MM.1S (cell line): ENCODE measurements around the gene RPRD2.

Experiments used
- DNase-seq: peaks from one replicate; pipeline ENCODE4 v3.0.0-alpha.2; 2015
- H2AFZ ChIP-seq: fragments of 300-600 bp; sonication (generic); 2 replicates; pipeline ENCODE4 v1.6.0; 2016; ENCODE audit warnings: antibody characterized with exemption, low read length
- H3F3A ChIP-seq: fragments of 300-600 bp; sonication (generic); 2 replicates; pipeline ENCODE4 v1.6.1; 2016; ENCODE audit warnings: mild to moderate bottlenecking, antibody characterized with exemption, low read length, moderate library complexity, mixed read lengths; ENCODE audit not compliant: insufficient read depth
- H3K27ac ChIP-seq: fragments of 300-600 bp; sonication (generic); 2 replicates; pipeline ENCODE4 v1.5.1; 2016; ENCODE audit warnings: mild to moderate bottlenecking, low read length
- H3K27me3 ChIP-seq: fragments of 300-600 bp; sonication (generic); replicated peaks from 2 replicates; pipeline ENCODE4 v1.6.0; 2016; ENCODE audit warnings: low read length; ENCODE audit not compliant: insufficient read depth
- H3K36me3 ChIP-seq: fragments of 300-600 bp; sonication (generic); replicated peaks from 2 replicates; pipeline ENCODE4 v1.6.1; 2016; ENCODE audit warnings: mild to moderate bottlenecking, low read length, mixed read lengths; ENCODE audit not compliant: insufficient read depth
- H3K4me1 ChIP-seq: fragments of 300-600 bp; sonication (generic); 2 replicates; pipeline ENCODE4 v1.6.1; 2016; ENCODE audit warnings: low read length, mixed read lengths
- H3K4me2 ChIP-seq: fragments of 300-600 bp; sonication (generic); 2 replicates; pipeline ENCODE4 v1.6.0; 2016; ENCODE audit warnings: low read depth, low read length
- H3K4me3 ChIP-seq: fragments of 300-600 bp; sonication (generic); 2 replicates; pipeline ENCODE4 v1.5.1; 2016; ENCODE audit warnings: low read length, mixed read lengths
- H3K79me2 ChIP-seq: fragments of 300-600 bp; sonication (generic); 2 replicates; pipeline ENCODE4 v1.6.1; 2016; ENCODE audit warnings: mixed run types, low read length, mixed read lengths
- H3K9ac ChIP-seq: fragments of 300-600 bp; sonication (generic); 2 replicates; pipeline ENCODE4 v1.6.1; 2016; ENCODE audit warnings: low read length, mixed read lengths
- H3K9me2 ChIP-seq: fragments of 300-600 bp; sonication (generic); replicated peaks from 2 replicates; pipeline ENCODE4 v1.6.1; 2016; ENCODE audit warnings: mild to moderate bottlenecking, low read length, mixed read lengths; ENCODE audit not compliant: insufficient read depth
- H3K9me3 ChIP-seq: fragments of 300-600 bp; sonication (generic); replicated peaks from 2 replicates; pipeline ENCODE4 v1.6.1; 2016; ENCODE audit warnings: mild to moderate bottlenecking, low read length, mixed read lengths; ENCODE audit not compliant: insufficient read depth
- H4K20me1 ChIP-seq: fragments of 300-600 bp; sonication (generic); 2 replicates; pipeline ENCODE4 v1.6.1; 2016; ENCODE audit warnings: mild to moderate bottlenecking, low read length, moderate library complexity, mixed read lengths; ENCODE audit not compliant: insufficient read depth
- CTCF ChIP-seq: fragments of 300-600 bp; sonication (generic); IDR thresholded peaks from 2 replicates; pipeline ENCODE4 v1.5.1; 2016; ENCODE audit warnings: antibody characterized with exemption, low read length, mixed read lengths
- EZH2 ChIP-seq: fragments of 300-600 bp; sonication (generic); optimal IDR thresholded peaks from 2 replicates; pipeline ENCODE3; 2017; ENCODE audit warnings: low read depth, mild to moderate bottlenecking, antibody characterized with exemption, low read length, mixed read lengths
- EZH2phosphoT487 ChIP-seq: fragments of 300-600 bp; sonication (generic); IDR thresholded peaks from 2 replicates; pipeline ENCODE4 v1.6.1; 2018; ENCODE audit warnings: antibody characterized with exemption, low read length

Gene RPRD2

GRCh38 chr1:150365941-150366340 is 2.0 kb downstream of the RPRD2 start:
- H3K4me3 ChIP-seq: peak overlapping the region; percentile 75
- peak overlapping the region; percentile 90; the same call in 1 of the 2 replicates for H3K27ac ChIP-seq
- peaks cover 14% of the 10 kb centered on the region for H3K4me1 ChIP-seq
- DNase-seq: no peak
- no peaks in the 10 kb centered on the region for H3K27me3 ChIP-seq
- H3K9me2 ChIP-seq: no peaks in the 10 kb centered on the region
- no peak for TF ChIP-seq CTCF
- TF ChIP-seq EZH2phosphoT487: no peak
- no peak for TF ChIP-seq EZH2
- peaks cover 8% of the 10 kb centered on the region; the same call in 1 of the 2 replicates for H4K20me1 ChIP-seq
- peaks cover 65% of the 10 kb centered on the region for H3K79me2 ChIP-seq
- peaks cover 28% of the 10 kb centered on the region for H3F3A ChIP-seq
- H3K9ac ChIP-seq: peak overlapping the region; percentile 85
- H3K36me3 ChIP-seq: no peaks in the 10 kb centered on the region
- peak overlapping the region; percentile 90 for H3K4me2 ChIP-seq
- no peak overlapping the region for H2AFZ ChIP-seq
- no peaks in the 10 kb centered on the region for H3K9me3 ChIP-seq

- Histone ChIP-seq H3K4me2 (peak overlapping the region; percentile 90), H3K79me2 (peaks cover 72% of the 10 kb centered on the region), H3K9ac (peak overlapping the region; percentile 85; the same call in 1 of the 2 replicates), H3K27ac (no peak overlapping the region; the same call in 1 of the 2 replicates), H4K20me1 (peaks cover 14% of the 10 kb centered on the region; the same call in 1 of the 2 replicates), H3K36me3 (no peaks in the 10 kb centered on the region), H2AFZ (no peak overlapping the region), H3K9me2 (no peaks in the 10 kb centered on the region), H3K4me3 (peak overlapping the region; percentile 75), H3F3A (peaks cover 28% of the 10 kb centered on the region), H3K9me3 (no peaks in the 10 kb centered on the region), H3K4me1 (peaks cover 14% of the 10 kb centered on the region), H3K27me3 (no peaks in the 10 kb centered on the region)
- TF ChIP-seq EZH2phosphoT487: no peak
- TF ChIP-seq EZH2: no peak
- no peak for TF ChIP-seq CTCF
- no peak for DNase-seq
Measured at GRCh38 chr1:150366416-150367296, 2.7 kb downstream of the RPRD2 start.

GRCh38 chr1:150371110-150371509 is 7.2 kb downstream of the RPRD2 start:
- peaks cover 46% of the 10 kb centered on the region for H4K20me1 ChIP-seq
- H3K9me3 ChIP-seq: no peaks in the 10 kb centered on the region
- peaks cover 7% of the 10 kb centered on the region; the same call in 1 of the 2 replicates for H3K4me1 ChIP-seq
- peaks cover 98% of the 10 kb centered on the region for H3K79me2 ChIP-seq
- H3K4me2 ChIP-seq: no peak overlapping the region
- no peak overlapping the region for H3K4me3 ChIP-seq
- H3K9ac ChIP-seq: no peak overlapping the region
- DNase-seq: no peak
- H3K27ac ChIP-seq: no peak overlapping the region
- H3K9me2 ChIP-seq: no peaks in the 10 kb centered on the region
- H3K27me3 ChIP-seq: no peaks in the 10 kb centered on the region
- TF ChIP-seq EZH2phosphoT487 (no peak), EZH2 (no peak), CTCF (no peak)
- H3K36me3 ChIP-seq: no peaks in the 10 kb centered on the region
- H3F3A ChIP-seq: no peaks in the 10 kb centered on the region
- H2AFZ ChIP-seq: no peak overlapping the region
